Measurements from ENCODE around the gene ATAD3A. TPM values are rescaled to one million over a fixed set of nuclear protein-coding genes. Genes with fewer than 3 reads are reported as not detected.
"Not testable (repeated sequence)": the region's sequence is repeated elsewhere in the genome, so short reads cannot be mapped to it uniquely, and the experiment has no call there.

The ATAD3A gene
- 10 to 100 TPM; 30.0 to 32.8 TPM for total RNA-seq

- TF ChIP-seq POLR2A (IDR thresholded peaks at IDR 0.05) = peak; percentile 64
- TF ChIP-seq, protein P1, sequence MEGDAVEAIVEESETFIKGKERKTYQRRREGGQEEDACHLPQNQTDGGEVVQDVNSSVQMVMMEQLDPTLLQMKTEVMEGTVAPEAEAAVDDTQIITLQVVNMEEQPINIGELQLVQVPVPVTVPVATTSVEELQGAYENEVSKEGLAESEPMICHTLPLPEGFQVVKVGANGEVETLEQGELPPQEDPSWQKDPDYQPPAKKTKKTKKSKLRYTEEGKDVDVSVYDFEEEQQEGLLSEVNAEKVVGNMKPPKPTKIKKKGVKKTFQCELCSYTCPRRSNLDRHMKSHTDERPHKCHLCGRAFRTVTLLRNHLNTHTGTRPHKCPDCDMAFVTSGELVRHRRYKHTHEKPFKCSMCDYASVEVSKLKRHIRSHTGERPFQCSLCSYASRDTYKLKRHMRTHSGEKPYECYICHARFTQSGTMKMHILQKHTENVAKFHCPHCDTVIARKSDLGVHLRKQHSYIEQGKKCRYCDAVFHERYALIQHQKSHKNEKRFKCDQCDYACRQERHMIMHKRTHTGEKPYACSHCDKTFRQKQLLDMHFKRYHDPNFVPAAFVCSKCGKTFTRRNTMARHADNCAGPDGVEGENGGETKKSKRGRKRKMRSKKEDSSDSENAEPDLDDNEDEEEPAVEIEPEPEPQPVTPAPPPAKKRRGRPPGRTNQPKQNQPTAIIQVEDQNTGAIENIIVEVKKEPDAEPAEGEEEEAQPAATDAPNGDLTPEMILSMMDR (IDR thresholded peaks at IDR 0.05) = peak in 2 of 4 experiments; percentile 26 to 28
- TF ChIP-seq POLR2AphosphoS5 (IDR thresholded peaks at IDR 0.05) = peak; percentile 100
- WGBS = 0% methylated on average over 14 of the region's 99 CpGs
- intact Hi-C loops (cut with DNase I) = no loop called here
- Histone ChIP-seq H3K27ac (peak within 1 kb of the TSS; percentile 88 to 90), H3K27me3 (replicated peaks; ENCODE audit: insufficient read depth) (no peaks in the 10 kb centered on the region), H3K9me3 (no peaks in the 10 kb centered on the region), H3K36me3 (no peaks in the 10 kb centered on the region), H3K4me1 (replicated peaks) (peaks cover 3% of the 10 kb centered on the region), H3K4me3 (peak within 1 kb of the TSS; percentile 71 to 91)
- DNase-seq (ENCODE audit: low spot score) = peak; percentile 98
These were observed at the start of gene ATAD3A for GRCh38 chr1:1511533-1512285. ATAD3A (plus strand) TSS chr1:1512162; CDS start chr1:1512269, 107 bp downstream.

DNA sequence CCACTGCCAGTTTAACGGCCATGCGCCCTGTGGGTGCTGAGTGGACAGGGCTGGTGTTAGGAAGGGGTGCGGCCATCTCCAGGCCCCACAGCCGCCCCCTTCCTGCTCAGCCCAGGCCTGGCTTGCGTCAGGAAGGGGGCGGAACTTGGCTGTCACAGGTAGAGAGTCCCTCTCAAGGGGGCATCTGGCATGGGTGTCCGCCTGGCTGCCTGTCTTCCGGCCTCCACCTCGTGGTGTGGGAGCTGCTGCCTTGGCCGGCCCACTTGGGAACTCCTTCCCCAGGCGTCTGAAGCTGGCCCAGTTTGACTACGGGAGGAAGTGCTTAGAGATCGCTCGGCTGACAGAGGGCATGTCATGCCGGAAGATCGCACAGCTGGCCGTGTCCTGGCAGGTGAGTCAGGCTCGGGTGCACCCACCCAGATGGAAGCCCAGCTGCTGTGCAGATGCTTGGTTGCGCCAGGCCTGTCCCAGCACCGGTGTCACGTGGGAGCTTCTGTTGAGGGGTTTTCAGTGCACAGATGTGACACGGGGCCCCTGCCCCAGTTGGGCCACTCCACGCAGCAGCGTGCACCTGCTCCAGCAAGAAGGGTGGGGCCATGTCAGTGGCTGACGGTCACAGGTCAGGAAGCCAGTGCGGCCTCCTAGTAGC is 49.5 kb upstream of the ATAD3A start:
- H3K27me3 ChIP-seq (replicated peaks; ENCODE audit: insufficient read depth) = no peaks in the 10 kb centered on the region
- DNase-seq (ENCODE audit: low spot score) = peak; percentile 41
- H3K36me3 ChIP-seq = no peaks in the 10 kb centered on the region
- WGBS = 34% methylated on average over 18 of the region's 26 CpGs
- intact Hi-C loops (cut with DNase I) = no loop called here
- H3K9me3 ChIP-seq = no peaks in the 10 kb centered on the region
- TF ChIP-seq POLR2A (IDR thresholded peaks at IDR 0.05) = no peak
- TF ChIP-seq, protein P1 (IDR thresholded peaks at IDR 0.05) = no peak
- no peak for TF ChIP-seq POLR2AphosphoS5 (IDR thresholded peaks at IDR 0.05)
- H3K4me1 ChIP-seq (replicated peaks) = no peaks in the 10 kb centered on the region
- peak overlapping the region; percentile 43 to 64 for H3K27ac ChIP-seq
- peak overlapping the region; percentile 20 for H3K4me3 ChIP-seq

DNA sequence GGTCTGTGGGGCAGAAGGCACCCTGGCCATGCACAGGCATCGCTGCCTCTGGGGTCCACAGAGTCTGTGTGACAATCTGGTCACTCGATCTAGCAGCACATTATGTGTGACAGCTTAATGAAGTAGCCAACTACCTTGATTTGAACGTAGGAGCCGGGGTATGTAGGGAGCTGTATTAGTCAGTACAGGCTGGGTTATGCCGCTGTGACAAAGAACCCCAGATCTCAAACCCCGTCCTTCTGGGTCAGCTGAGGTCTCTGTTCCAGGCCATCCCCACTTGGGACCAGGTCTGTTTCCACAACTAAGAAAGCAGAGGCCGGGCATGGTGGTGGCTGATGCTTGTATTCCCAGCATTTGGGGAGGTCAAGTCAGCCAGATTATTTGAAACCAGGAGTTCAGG is 48.6 kb upstream of the ATAD3A start:
- no peaks in the 10 kb centered on the region for H3K4me1 ChIP-seq (replicated peaks)
- H3K4me3 ChIP-seq = no peak overlapping the region
- TF ChIP-seq POLR2AphosphoS5 (IDR thresholded peaks at IDR 0.05) = no peak
- TF ChIP-seq POLR2A (IDR thresholded peaks at IDR 0.05) = no peak
- TF ChIP-seq, protein P1 (IDR thresholded peaks at IDR 0.05) = no peak
- H3K27ac ChIP-seq = no peak overlapping the region
- no peaks in the 10 kb centered on the region for H3K27me3 ChIP-seq (replicated peaks; ENCODE audit: insufficient read depth)
- H3K9me3 ChIP-seq = no peaks in the 10 kb centered on the region
- intact Hi-C loops (cut with DNase I) = no loop called here
- H3K36me3 ChIP-seq = no peaks in the 10 kb centered on the region
- WGBS = 94% methylated on average over 7 of the region's 7 CpGs
- no peak for DNase-seq (ENCODE audit: low spot score)

GRCh38 chr1:1468196-1468985 is 43.6 kb upstream of the ATAD3A start:
- WGBS = 79% methylated on average over 30 of the region's 44 CpGs
- H3K9me3 ChIP-seq; H3K36me3 ChIP-seq; DNase-seq (ENCODE audit: low spot score); H3K27ac ChIP-seq; H3K4me3 ChIP-seq; intact Hi-C loops (cut with DNase I); H3K4me1 ChIP-seq (replicated peaks); H3K27me3 ChIP-seq (replicated peaks; ENCODE audit: insufficient read depth): not testable (repeated sequence)
